ENCODE data around the gene PLD4.
A peak's percentile ranks its signal among the peaks of the same experiment; 100 is the strongest.

Gene PLD4

GRCh38 chr14:104953097-104953496 lies 28.4 kb downstream of the PLD4 start:
- Histone ChIP-seq H3K27ac (no peak overlapping the region), H3K36me3 (peaks cover 0 to 48% (median 23%) of the 10 kb centered on the region in 3 donors), H3K4me3 (no peak overlapping the region), H3K4me1 (no peaks in the 10 kb centered on the region), H3K27me3 (no peaks in the 10 kb centered on the region), H3K9me3 (no peaks in the 10 kb centered on the region)
- intact Hi-C loops (cut with DNase I; ENCODE audit: low total_unique reads), result no loop called here
- peak in 1 of 2 donors; percentile 51 for DNase-seq
- TF ChIP-seq, protein P1, sequence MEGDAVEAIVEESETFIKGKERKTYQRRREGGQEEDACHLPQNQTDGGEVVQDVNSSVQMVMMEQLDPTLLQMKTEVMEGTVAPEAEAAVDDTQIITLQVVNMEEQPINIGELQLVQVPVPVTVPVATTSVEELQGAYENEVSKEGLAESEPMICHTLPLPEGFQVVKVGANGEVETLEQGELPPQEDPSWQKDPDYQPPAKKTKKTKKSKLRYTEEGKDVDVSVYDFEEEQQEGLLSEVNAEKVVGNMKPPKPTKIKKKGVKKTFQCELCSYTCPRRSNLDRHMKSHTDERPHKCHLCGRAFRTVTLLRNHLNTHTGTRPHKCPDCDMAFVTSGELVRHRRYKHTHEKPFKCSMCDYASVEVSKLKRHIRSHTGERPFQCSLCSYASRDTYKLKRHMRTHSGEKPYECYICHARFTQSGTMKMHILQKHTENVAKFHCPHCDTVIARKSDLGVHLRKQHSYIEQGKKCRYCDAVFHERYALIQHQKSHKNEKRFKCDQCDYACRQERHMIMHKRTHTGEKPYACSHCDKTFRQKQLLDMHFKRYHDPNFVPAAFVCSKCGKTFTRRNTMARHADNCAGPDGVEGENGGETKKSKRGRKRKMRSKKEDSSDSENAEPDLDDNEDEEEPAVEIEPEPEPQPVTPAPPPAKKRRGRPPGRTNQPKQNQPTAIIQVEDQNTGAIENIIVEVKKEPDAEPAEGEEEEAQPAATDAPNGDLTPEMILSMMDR (IDR thresholded peaks at IDR 0.05), result no peak

- Histone ChIP-seq H3K27ac (no peak overlapping the region), H3K4me1 (no peaks in the 10 kb centered on the region), H3K27me3 (no peaks in the 10 kb centered on the region), H3K9me3 (no peaks in the 10 kb centered on the region), H3K36me3 (peaks cover 0 to 42% (median 23%) of the 10 kb centered on the region in 3 donors), H3K4me3 (no peak overlapping the region)
- intact Hi-C loops (cut with DNase I; ENCODE audit: low total_unique reads), result no loop called here
- peak in 1 of 2 donors; percentile 61 for DNase-seq
- TF ChIP-seq, protein P1 (IDR thresholded peaks at IDR 0.05), result no peak
Observed at GRCh38 chr14:104953896-104954656, 29.4 kb downstream of the PLD4 start.

- peak in 1 of 2 donors; percentile 48 for DNase-seq
- intact Hi-C loops (cut with DNase I; ENCODE audit: low total_unique reads), result no loop called here
- H3K9me3 ChIP-seq, result no peaks in the 10 kb centered on the region
- no peak overlapping the region for H3K4me3 ChIP-seq
- H3K27me3 ChIP-seq, result no peaks in the 10 kb centered on the region
- H3K27ac ChIP-seq, result no peak overlapping the region
- TF ChIP-seq, protein P1 (IDR thresholded peaks at IDR 0.05), result no peak
- H3K4me1 ChIP-seq, result no peaks in the 10 kb centered on the region
- H3K36me3 ChIP-seq, result peaks cover 0 to 42% (median 23%) of the 10 kb centered on the region in 3 donors
Observed at GRCh38 chr14:104954746-104955395, 30.2 kb downstream of the PLD4 start.

DNA sequence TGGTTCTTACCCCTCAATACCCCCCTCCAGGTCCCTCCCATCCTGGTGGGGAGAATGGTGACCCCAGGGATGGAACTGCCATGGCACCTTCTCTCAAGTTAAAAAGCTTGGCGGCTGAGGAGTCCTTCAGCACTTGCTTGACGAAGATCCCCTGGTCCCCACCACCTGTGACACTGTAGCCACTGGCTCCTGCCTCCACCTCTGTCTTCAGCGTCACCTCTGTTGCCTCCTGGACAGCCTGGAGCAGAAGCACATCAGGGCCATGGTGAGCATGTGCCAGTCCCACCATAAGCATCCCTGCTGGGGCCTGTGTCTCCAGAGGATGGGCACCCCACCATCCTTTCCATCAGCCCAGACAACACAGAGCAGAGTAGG lies 30.7 kb downstream of the PLD4 start:
- Histone ChIP-seq H3K27ac (no peak overlapping the region), H3K36me3 (peaks cover 0 to 42% (median 23%) of the 10 kb centered on the region in 3 donors), H3K9me3 (no peaks in the 10 kb centered on the region), H3K27me3 (no peaks in the 10 kb centered on the region), H3K4me1 (no peaks in the 10 kb centered on the region), H3K4me3 (no peak overlapping the region)
- intact Hi-C loops (cut with DNase I; ENCODE audit: low total_unique reads), result no loop called here
- TF ChIP-seq, protein P1 (IDR thresholded peaks at IDR 0.05), result no peak
- peak in 1 of 2 donors; percentile 53 for DNase-seq

DNA sequence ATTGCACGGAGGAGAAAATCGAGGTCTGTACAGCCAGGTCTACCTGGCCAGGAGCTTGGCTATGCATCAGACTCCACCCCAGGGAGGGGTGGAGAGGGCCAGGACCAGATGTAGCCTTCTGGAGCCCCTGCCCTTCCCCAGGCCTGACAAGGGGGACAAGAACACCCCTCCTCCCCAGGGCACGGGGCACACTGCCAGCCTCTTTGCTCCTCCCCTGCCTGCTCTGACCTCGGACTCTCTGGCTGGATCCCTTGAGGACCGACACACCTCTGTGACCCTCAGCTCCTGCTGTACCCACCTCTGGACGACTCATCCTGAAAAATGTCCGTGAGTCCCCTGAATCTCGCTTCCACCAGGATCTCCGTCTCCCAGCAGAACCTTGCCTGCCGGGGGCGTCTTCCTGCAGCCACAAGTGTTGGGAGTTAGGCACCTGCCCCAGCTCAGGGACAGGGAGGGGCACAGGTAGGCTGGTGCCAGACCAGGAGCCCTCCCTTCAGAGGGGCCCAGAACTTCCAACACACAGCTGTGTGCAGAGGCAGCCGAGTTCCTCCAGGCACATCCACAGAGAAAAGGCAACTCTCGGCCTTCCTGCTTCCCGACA lies 31.7 kb downstream of the PLD4 start:
- intact Hi-C loops (cut with DNase I; ENCODE audit: low total_unique reads), result no loop called here
- peak in 1 of 2 donors; percentile 60 for DNase-seq

More for the DNA sequence above, 31.7 kb downstream of the PLD4 start:
- peaks cover 0 to 42% (median 23%) of the 10 kb centered on the region in 3 donors for H3K36me3 ChIP-seq
- no peaks in the 10 kb centered on the region for H3K4me1 ChIP-seq
- TF ChIP-seq, protein P1 (IDR thresholded peaks at IDR 0.05), result no peak
- no peak overlapping the region for H3K27ac ChIP-seq
- H3K4me3 ChIP-seq, result no peak overlapping the region
- H3K9me3 ChIP-seq, result no peaks in the 10 kb centered on the region
- H3K27me3 ChIP-seq, result no peaks in the 10 kb centered on the region
